GM12891 (cell line): Measurements from ENCODE around the gene CDC42BPA.
"Not testable (repeated sequence)": the region's sequence is repeated elsewhere in the genome, so short reads cannot be mapped to it uniquely, and the experiment has no call there.

Experiments used
- DNase-seq: peaks from one replicate; pipeline ENCODE4 v3.0.0; 2011; ENCODE audit warnings: low spot score; ENCODE audit not compliant: insufficient read length
- FAIRE-seq: peaks from 2 replicates; lab custom pipeline; 2011; peaks lifted over from hg19 to GRCh38; lab: Jason Lieb, UNC
- PAX5 ChIP-seq: IDR thresholded peaks from 2 replicates; pipeline ENCODE4 v1.6.1; 2011; ENCODE audit warnings: low read length, moderate library complexity, mild to moderate bottlenecking; ENCODE audit not compliant: insufficient read depth, severe bottlenecking
- POLR2A ChIP-seq: IDR thresholded peaks from 2 replicates; pipeline ENCODE4 v1.6.1; 2011; ENCODE audit warnings: low read depth, low read length, control low read depth
- POLR2AphosphoS5 ChIP-seq: IDR thresholded peaks from 2 replicates; pipeline ENCODE4 v1.6.1; 2011; ENCODE audit warnings: low read depth, low read length, control low read depth
- POU2F2 ChIP-seq: IDR thresholded peaks from 2 replicates; pipeline ENCODE4 v1.6.1; 2011; ENCODE audit warnings: low read depth, mild to moderate bottlenecking, control low read depth, low read length, moderate library complexity
- SPI1 ChIP-seq: IDR thresholded peaks from 2 replicates; pipeline ENCODE4 v1.6.1; 2011; ENCODE audit warnings: low read depth, low read length, control low read depth
- TAF1 ChIP-seq: IDR thresholded peaks from 2 replicates; pipeline ENCODE4 v1.6.1; 2011; ENCODE audit warnings: low read depth, low read length, control low read depth

The CDC42BPA gene

GRCh38 chr1:227033880-227034279 lies 284.4 kb downstream of the CDC42BPA start:
- DNase-seq (no peak), FAIRE-seq (no peak)
- no peak for TF ChIP-seq SPI1
- TF ChIP-seq POU2F2: no peak

- FAIRE-seq (no peak), DNase-seq (no peak)
- TF ChIP-seq POU2F2: no peak
- no peak for TF ChIP-seq PAX5
- no peak for TF ChIP-seq TAF1
- no peak for TF ChIP-seq POLR2AphosphoS5
- TF ChIP-seq SPI1: no peak
- no peak for TF ChIP-seq POLR2A
These were observed 285.9 kb downstream of the CDC42BPA start for GRCh38 chr1:227032396-227032795.

DNA sequence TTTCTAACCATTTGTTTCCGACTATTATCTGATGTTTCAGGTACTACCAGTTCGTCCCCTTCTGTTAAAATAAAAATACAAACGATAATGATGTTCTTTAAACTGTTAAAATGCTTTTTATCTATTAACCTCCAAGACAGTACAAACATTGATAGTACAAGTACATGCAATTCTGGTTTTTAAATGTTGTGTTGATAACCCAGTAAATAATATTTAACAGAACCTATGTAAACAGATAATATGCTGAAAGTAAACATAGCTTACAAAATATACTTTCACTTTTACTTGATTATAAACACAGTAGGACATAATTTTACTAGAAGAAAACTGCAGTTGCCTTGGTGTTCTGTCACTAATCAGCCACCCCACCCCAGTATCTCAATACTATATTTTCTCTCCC lies 301.3 kb downstream of the CDC42BPA start:
- FAIRE-seq (no peak), DNase-seq (no peak)
- TF ChIP-seq TAF1 (no peak), POU2F2 (no peak), POLR2A (no peak), PAX5 (no peak), SPI1 (no peak), POLR2AphosphoS5 (no peak)

DNA sequence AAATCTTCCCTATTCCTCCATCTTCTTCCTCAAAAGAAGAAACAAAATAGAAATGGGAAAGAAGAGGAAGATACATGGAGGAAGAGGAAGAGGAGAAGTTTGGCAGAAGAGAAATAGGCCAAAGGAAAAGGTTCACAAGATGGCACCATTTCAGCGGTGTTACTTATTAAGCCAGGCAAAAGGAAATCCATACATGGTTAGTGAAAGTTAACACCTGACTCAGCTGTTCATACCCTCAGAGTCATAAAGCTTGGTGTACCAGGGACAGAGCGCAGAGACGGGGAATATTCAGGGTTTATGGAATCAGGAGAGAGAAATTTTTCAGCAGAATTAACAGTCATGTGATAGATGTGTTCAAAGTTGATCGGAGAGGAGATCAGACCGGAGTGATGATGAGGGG lies 307.6 kb downstream of the CDC42BPA start:
- TF ChIP-seq TAF1 (no peak), SPI1 (no peak), POLR2AphosphoS5 (no peak), PAX5 (no peak), POLR2A (no peak), POU2F2 (no peak)
- FAIRE-seq (no peak), DNase-seq (no peak)

DNA sequence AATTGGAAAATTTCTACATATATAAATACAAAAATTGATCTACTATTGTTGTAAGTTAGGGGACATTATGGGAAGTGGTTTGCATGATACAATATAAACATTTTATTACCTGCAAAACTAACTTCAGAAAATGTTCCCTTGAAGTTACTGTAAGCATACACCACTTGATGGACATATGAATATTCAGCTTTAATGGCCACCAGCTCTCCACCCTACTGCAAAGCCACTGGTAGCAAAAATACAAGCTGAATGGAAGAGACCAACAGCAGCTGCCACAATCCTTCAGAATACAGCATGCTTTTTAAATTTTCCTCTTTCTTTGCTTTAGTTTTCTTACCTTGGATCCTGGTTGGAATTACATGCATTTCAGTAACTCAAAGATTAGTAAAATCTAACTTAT lies 308.4 kb downstream of the CDC42BPA start:
- no peak for TF ChIP-seq POLR2A
- TF ChIP-seq POLR2AphosphoS5: no peak
- DNase-seq: no peak
- FAIRE-seq: no peak

DNA sequence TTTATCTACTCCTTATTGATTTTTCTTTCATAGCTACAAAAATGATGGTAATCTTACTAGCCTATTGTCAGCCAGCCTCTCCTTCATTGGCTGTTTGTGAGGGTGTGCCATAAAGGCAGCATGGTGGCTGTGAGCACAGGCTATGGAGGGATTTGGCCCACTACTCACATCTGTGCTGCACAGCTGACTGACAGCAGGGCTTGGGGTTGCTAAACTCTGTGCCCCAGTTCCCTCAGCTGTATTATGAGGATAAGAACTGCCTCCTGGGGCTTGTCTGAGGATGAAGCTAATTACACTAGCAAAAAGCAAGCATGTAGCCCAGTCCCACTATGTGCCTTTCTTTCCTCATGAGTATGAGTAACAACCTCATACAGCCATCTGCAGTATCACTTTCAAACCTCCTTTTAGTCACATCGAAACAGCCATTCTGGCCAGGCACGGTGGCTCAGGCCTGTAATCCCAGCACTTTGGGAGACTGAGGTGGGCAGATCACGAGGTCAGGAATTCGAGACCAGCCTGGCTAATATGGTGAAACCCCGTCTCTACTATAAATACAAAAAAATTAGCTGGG lies 312.0 kb downstream of the CDC42BPA start:
- DNase-seq (no peak), FAIRE-seq (no peak)
- no peak for TF ChIP-seq SPI1
- TF ChIP-seq POLR2AphosphoS5: no peak
- TF ChIP-seq POLR2A: no peak
- no peak for TF ChIP-seq POU2F2
- no peak for TF ChIP-seq PAX5
- TF ChIP-seq TAF1: no peak

GRCh38 chr1:227004796-227005195 lies 313.5 kb downstream of the CDC42BPA start:
- no peak for TF ChIP-seq POLR2AphosphoS5
- TF ChIP-seq TAF1: no peak
- TF ChIP-seq POU2F2: no peak
- no peak for TF ChIP-seq PAX5
- no peak for TF ChIP-seq SPI1
- no peak for TF ChIP-seq POLR2A
- no peak for FAIRE-seq
- DNase-seq: no peak

- DNase-seq (no peak), FAIRE-seq (no peak)
- TF ChIP-seq POLR2A (no peak), TAF1 (no peak)
These were observed 315.1 kb downstream of the CDC42BPA start for GRCh38 chr1:227003165-227003564.

GRCh38 chr1:227002531-227003049 lies 315.7 kb downstream of the CDC42BPA start:
- no peak for FAIRE-seq
- TF ChIP-seq POLR2A (no peak), POLR2AphosphoS5 (no peak), SPI1 (no peak), POU2F2 (no peak), TAF1 (no peak), PAX5 (no peak)

GRCh38 chr1:226999579-226999978 lies 318.7 kb downstream of the CDC42BPA start:
- not testable (repeated sequence) for DNase-seq, FAIRE-seq

More at GRCh38 chr1:227002531-227003049, 315.7 kb downstream of the CDC42BPA start:
- DNase-seq: no peak
